ENCODE data around the gene DNAH8.

DNAH8 gene

GRCh38 chr6:38976051-38976450 lies 260.9 kb downstream of the DNAH8 start:
- intact Hi-C loops (cut with DNase I), result loop anchor here (10.0 kb wide), 1 partner anchor 329 kb away; no protein-coding TSS in a partner anchor
- DNase-seq, result no peak

DNA sequence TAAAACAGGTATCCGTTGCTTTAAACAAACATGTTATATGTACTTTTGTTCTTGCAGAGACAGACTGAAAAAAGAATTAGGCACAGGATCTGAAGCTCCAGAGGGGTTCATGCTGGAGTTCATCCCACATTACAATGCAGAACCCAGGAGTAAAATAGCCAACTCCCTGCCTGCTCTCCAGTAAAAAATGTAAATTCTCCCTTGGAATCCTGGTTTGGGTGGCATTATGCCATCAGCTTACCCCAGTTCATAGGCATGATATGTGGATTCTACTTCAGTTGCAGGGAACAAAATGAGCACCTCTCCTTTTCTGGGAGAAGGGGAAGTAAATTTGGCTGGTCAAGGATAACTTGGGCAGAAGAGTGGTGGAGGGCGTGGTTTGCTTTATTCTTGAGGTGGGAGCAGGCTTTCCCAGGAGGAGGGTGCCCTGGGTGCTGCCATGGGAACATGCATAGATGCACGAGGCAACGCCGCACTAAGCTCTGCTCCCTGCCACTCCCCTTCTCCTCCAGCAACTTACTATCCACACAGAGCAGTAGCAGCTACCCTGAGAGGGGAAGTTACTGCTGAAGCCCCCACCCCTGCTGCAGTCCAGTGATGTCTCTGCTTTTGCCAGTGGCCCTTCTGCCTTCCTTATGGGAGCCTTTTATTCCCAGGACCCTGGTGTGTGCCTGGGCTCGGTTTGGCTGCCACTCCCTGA lies 261.8 kb downstream of the DNAH8 start:
- intact Hi-C loops (cut with DNase I), result loop anchor here (10.0 kb wide), 1 partner anchor 328 kb away; no protein-coding TSS in a partner anchor
- no peak for DNase-seq

DNA sequence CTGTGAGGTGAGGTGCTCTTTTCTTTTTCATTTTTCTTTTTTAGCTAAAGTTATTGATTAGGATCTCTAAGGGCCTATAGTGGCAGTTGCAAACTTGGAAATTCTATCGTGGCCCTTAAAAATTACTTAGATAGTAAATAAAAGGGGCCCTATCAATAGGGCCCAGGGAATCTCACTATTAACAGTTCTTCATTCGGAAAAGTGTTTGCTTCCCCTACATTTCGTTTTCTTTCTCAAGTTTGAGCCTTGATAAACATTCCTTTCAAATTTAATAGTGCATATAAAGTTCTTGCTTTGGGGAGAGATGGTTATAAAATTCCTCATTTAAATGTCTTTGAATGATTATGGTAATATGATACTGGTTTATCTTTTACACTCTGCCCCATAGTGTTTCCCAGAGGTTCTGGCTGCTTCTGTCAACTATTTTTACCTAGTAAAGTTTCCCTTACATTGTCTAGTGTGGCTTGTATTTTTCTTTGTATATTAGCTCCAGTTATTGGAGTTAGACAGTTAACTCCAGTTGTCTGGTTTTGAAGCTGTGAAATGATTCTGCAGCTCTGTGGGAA lies 263.1 kb downstream of the DNAH8 start:
- no peak for DNase-seq
- intact Hi-C loops (cut with DNase I), result loop anchor here (10.0 kb wide), 1 partner anchor 327 kb away; no protein-coding TSS in a partner anchor

DNA sequence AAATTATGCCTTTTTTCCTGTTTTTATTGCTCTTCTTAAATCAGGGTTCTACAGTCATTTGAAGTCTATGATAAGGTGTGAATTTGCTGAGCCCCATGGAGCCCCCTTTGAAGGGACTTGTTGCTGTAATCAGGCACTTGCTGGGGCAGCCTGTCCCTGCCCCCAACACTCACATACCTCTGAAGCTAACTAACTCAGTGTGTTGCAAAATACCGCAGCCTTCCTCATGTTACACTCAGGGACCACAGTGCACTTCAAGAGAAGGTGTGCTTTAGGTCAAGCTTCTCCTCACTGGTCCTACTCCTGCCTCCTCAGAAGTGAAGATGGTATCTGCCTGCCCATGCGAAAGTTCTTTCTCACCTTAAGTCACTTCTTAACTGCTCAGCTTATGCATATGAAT lies 267.4 kb downstream of the DNAH8 start:
- DNase-seq, result no peak
- intact Hi-C loops (cut with DNase I), result no loop called here

GRCh38 chr6:38984723-38985122 lies 269.6 kb downstream of the DNAH8 start:
- no peak for DNase-seq
- intact Hi-C loops (cut with DNase I), result no loop called here

DNA sequence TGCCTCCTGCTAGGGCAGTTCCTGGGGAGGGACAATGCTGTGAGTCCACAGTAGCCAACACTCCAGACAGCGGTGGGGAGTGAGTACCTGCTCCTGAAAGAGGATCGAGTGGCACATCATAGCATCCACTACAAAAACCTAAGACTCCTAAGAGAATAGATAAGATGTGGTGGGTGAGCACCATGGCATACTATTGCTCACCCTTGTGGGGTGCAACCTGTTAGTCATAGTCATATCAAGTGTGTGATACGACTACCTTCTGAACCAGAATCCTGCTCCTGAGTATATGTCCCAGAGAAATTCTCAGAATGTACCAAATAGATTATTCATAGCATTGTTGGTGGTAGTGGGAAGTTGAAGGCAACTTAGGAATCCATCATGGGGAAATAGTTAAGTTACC lies 270.7 kb downstream of the DNAH8 start:
- intact Hi-C loops (cut with DNase I), result no loop called here
- no peak for DNase-seq

DNA sequence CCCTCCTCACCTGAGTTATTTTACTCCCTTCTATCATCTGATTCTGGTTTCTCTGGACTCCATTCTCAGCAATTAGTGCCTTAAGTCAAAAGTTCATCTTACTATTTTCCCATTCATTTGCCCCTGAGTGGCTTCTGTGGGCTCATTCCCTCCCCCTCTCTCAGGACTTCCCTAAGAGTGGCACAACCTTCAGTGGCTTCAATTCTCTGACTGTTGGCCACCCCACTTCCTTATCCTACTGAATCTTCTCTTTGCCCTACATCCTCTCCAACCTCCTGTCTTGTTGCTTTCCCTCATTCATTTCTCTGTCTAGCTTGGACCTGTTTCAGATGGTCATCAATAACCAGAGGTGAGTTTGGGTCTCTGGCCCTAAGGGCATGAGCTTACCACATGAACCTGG lies 272.4 kb downstream of the DNAH8 start:
- no peak for DNase-seq
- intact Hi-C loops (cut with DNase I), result no loop called here

DNA sequence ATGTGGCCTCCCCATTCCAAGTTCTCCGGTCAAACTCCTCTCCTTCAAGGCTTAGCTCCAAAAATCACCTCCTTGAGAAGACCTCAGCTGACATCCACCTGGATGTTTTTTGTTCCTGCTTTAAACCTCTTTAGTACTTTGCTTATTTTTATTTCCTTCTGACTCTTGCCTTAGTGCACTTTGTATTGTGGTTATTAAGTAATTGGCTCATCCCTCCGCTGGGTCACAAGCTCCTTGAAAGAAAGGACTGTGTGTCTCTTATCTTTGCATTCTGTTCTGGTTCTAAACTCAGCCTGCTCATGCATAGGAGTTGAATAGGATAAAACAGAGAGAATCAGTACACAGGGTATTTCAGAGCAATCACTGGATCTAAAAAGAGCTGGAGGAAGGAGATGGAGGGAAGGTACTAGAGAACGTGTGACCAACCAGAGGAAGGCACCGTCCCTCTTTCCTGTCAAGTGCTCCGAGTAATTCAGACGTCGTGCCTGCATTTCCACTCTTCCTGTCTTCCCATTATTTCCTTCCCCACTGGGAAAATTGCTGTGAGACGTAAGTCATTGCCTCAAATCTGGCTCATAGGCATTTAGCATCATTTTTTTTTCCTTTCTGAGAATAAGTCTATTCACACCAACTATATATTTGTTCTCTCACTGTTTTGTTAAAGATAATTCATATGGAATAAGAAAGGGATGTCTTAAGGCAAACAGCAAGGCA lies 273.8 kb downstream of the DNAH8 start:
- DNase-seq, result no peak
- intact Hi-C loops (cut with DNase I), result no loop called here

- no peak for DNase-seq
- intact Hi-C loops (cut with DNase I), result no loop called here
Observed at GRCh38 chr6:38990475-38990874, 275.4 kb downstream of the DNAH8 start.

DNA sequence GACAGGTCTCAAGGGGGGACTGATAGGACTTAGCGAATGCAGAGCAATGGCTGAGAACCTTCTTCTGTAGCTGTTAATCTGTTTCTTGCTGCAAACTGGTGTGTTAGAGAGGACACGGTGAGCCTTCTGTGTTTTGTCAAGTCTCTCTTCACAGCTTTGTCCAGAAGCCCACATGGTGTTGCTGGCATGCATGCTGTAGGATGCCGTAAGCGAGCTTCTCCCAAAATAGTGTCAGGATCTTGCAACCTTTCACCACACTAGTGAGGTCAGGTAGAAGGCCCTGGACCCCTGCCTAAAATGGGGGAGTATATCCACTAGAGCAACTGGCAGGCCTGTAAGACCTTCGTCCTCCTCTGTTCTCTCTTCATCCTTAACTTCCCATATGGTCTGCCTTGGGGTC lies 281.6 kb downstream of the DNAH8 start:
- intact Hi-C loops (cut with DNase I), result no loop called here

GRCh38 chr6:38997128-38997761 lies 282.1 kb downstream of the DNAH8 start:
- intact Hi-C loops (cut with DNase I), result no loop called here
- DNase-seq, result peak in 6 of 42 donors; percentile 4 to 38 (median 13)

More for the DNA sequence above, 281.6 kb downstream of the DNAH8 start:
- DNase-seq, result no peak

DNA sequence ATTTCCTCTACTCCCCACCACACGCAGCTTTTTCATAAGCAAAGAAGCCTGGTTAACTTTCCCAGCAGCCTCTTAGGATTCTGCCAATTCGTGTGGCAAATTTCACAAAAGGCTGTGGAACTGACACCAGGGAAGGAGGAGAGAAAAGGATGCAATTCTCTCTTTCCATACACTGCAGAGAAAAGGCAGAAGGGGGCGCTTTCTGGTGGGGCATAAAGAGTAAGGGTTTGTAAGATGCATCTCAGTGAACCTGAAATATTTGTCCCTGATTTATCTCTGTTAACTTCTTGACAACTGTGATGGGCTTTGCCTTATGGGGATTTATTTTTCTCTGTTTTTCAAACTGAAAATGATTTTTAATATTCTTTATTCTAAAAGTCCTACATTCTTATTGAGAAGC lies 288.0 kb downstream of the DNAH8 start:
- intact Hi-C loops (cut with DNase I), result no loop called here
- no peak for DNase-seq

DNA sequence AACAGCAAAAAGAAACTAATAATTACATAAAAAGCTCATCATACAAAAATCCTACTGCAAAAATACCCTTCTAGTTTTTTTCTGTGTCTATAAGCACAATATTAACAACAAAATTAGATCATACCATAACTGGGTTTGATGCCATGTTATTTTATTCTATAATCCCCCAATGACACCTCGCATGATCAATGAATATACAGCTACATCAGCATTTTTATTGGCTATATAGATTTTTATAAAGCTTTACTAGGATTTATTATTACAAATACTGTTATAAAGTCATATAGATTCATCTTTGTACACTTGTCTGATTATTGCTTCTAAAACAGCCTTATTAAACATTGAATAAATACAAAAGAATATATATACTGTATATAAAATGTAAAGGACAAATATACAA lies 288.4 kb downstream of the DNAH8 start:
- no peak for DNase-seq
- intact Hi-C loops (cut with DNase I), result no loop called here

GRCh38 chr6:39004801-39005200 lies 289.7 kb downstream of the DNAH8 start:
- intact Hi-C loops (cut with DNase I), result no loop called here
- no peak for DNase-seq

GRCh38 chr6:39005774-39006173 lies 290.7 kb downstream of the DNAH8 start:
- no peak for DNase-seq
- intact Hi-C loops (cut with DNase I), result no loop called here

- intact Hi-C loops (cut with DNase I), result no loop called here
- DNase-seq, result no peak
Observed at GRCh38 chr6:39007575-39007974, 292.5 kb downstream of the DNAH8 start.

GRCh38 chr6:39008737-39009136 lies 293.6 kb downstream of the DNAH8 start:
- no peak for DNase-seq
- intact Hi-C loops (cut with DNase I), result no loop called here

- DNase-seq, result no peak
- intact Hi-C loops (cut with DNase I), result no loop called here
Observed at GRCh38 chr6:39009476-39009875, 294.4 kb downstream of the DNAH8 start.

DNA sequence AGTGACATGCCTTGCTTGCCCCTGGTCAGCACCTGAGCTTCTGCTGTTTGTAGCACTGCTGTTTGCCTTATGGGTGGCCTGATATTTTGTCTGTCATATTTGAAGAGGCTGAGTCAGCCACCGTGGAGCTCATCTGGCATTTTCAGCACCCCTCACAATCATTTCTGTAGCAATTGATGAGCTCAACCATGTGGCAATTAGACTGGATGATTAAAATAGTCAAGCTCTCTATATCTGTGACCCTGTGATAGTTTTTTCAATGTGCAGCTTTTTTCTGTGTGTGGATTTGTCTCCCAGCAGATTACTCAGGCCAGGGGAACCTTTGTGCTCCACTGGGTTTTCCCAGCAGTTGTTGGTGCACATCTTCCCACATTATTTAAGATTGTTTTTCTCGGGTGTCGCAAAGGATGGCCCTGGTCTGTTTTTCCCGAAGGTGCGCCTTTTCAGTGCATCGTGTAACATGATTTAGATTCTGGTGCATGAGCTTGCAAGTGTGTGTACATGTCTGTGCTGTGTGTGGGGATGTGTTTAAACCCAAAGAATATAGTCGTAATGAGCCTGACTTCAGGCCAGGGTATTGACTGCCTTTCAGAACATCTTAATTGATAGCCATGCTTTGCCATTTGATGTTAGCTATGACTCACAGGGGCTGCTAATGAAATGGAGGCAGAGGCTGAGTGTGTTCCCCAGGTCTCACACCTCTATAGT lies 301.9 kb downstream of the DNAH8 start:
- intact Hi-C loops (cut with DNase I), result no loop called here
- no peak for DNase-seq

DNA sequence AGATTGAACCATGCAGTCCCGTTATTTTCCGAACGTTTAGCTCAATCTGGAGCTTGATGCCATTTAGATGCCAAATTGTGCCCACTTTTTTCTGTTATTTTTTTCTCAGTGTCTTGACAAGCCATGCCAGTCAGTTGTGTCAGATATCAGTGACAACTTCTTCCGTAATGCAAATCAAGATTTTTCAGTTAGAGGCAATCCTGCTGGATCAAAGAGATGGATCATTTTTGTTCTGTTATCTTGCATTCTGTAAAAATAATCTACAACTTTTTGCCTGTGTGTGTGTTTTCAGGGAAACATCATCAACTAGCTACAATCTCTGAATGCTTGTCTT lies 302.4 kb downstream of the DNAH8 start:
- intact Hi-C loops (cut with DNase I), result no loop called here
- no peak for DNase-seq
